GM12872 (cell line): ENCODE results near the gene ITPRIP.

Source experiments
- CTCF ChIP-seq: IDR thresholded peaks from 3 replicates; pipeline ENCODE4 v1.5.1; 2011; ENCODE audit warnings: low read depth, mild to moderate bottlenecking, low read length, moderate library complexity; ENCODE audit not compliant: insufficient read depth

The ITPRIP gene

GRCh38 chr10:104348601-104349000 lies 10.3 kb upstream of the ITPRIP start:
- TF ChIP-seq CTCF: no peak

- no peak for TF ChIP-seq CTCF
These were observed 9.2 kb upstream of the ITPRIP start for GRCh38 chr10:104347295-104348045.

- no peak for TF ChIP-seq CTCF
These were observed 7.7 kb upstream of the ITPRIP start for GRCh38 chr10:104345941-104346340.

- TF ChIP-seq CTCF: no peak
These were observed 7.2 kb upstream of the ITPRIP start for GRCh38 chr10:104345515-104345914.

GRCh38 chr10:104344219-104344618 lies 6.0 kb upstream of the ITPRIP start:
- no peak for TF ChIP-seq CTCF

GRCh38 chr10:104342941-104343411 lies 4.7 kb upstream of the ITPRIP start:
- TF ChIP-seq CTCF: no peak

GRCh38 chr10:104340641-104341040 lies 2.4 kb upstream of the ITPRIP start:
- TF ChIP-seq CTCF: no peak
